CD4-positive, alpha-beta T cell treated with Interleukin-4 for 1 hour (primary cell): ENCODE data around the gene TMUB1.
A peak's percentile ranks its signal among the peaks of the same experiment; 100 is the strongest.

ENCODE experiments used
- DNase-seq, 2 donors: peaks; one replicate each; pipeline ENCODE4 v3.0.0-alpha.2; 2020 to 2022

TMUB1 gene

DNA sequence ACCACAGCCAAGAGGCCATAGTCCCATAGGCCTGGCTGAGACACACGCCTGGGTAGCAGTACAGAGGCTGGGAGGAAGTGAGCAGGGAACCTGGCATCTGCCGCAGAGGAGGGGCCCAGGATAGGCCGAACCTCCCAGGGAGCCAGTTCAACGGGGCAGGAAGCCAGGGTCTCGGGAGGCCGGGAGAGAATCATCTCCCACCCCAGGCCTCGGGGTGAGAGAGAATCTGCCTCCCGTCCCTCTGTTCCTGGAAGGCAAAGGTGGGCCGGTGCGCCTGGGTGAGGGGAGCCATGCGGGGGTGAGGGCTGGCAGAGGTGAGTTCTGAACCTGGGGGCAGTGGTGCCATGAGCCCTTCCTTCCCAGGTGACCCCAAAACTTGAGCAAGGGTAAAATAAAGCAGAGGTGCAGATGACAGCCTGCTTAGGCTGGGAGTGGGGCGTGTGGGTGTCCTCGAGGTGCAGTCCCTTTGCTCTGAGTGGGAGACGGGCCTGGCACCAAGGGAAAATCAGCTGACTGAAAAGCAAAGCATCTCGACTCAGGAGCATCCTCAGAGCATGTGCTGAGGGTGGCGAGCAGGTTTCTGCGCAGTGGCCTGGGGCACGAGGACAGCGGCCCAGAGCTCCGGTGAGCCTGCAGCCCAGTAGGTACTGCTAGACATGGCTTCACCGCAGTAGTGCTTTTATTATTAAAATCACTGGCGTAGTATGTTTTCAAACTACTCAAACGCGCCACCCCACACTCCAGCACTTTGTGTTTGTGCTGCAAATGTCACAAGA is 18.5 kb upstream of the TMUB1 start:
- DNase-seq: no peak

- no peak for DNase-seq
Observed at GRCh38 chr7:151100921-151101320, 17.6 kb upstream of the TMUB1 start.

DNA sequence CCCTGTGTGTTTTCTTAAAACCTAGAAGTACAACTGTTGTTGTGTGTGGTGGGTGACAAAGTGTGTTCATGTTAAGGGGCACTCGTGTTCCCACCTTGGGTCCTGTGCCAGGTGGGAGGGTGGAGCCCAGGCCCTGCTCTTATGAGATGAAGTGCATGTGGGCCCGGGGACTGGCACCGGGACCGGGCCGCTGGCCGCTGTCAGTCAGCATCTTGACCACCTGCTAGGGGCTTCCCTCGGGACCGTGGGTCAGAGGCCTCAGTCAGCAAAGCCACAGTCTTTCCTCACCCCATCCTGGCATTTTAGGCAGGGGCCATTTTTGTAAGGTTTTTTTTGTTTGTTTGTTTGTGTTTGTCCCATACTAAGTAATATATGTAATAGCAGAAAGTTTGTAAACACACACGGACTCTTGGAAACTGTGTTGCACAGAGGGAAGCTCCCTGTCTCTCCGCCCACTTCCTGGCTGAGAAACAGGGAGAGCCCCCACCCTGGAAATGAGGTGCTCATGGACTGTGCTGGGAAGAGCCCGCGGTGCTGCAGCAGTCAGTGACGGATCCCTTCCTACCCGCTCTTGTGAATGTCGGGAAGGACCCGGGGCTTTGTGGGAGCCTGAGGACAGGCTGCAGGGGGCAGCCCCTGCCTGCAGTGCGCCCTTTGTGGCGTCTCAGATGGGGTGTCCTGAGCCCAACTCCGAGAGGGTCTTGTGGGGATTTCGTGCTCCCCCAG is 16.4 kb upstream of the TMUB1 start:
- DNase-seq: no peak

- DNase-seq: no peak
Observed at GRCh38 chr7:151095828-151096475, 12.7 kb upstream of the TMUB1 start.

- no peak for DNase-seq
Observed at GRCh38 chr7:151095123-151095797, 12.0 kb upstream of the TMUB1 start.

DNA sequence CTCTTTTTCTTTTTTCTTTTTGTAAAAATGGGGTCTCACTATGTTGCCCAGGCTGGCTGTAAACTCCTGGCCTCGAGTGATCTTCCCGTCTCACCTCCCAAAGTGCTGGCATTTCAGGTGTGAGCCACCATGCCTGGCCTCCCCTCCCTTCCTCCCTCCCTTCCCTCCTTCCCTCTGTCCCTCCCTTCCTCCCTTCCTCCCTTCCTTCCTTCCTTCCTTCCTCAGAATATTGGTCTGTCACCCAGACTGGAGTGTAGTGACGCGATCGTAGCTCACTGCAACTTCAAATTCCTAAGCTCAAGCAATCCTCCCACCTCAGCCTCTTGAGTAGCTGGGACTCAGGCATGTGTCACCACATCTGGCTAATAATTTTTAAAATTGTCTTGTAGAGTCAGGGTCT is 11.4 kb upstream of the TMUB1 start:
- no peak for DNase-seq

- DNase-seq: no peak
Observed at GRCh38 chr7:151093748-151094147, 10.5 kb upstream of the TMUB1 start.

- no peak for DNase-seq
Observed at GRCh38 chr7:151091988-151092387, 8.7 kb upstream of the TMUB1 start.

- DNase-seq: no peak
Observed at GRCh38 chr7:151091431-151091830, 8.1 kb upstream of the TMUB1 start.

DNA sequence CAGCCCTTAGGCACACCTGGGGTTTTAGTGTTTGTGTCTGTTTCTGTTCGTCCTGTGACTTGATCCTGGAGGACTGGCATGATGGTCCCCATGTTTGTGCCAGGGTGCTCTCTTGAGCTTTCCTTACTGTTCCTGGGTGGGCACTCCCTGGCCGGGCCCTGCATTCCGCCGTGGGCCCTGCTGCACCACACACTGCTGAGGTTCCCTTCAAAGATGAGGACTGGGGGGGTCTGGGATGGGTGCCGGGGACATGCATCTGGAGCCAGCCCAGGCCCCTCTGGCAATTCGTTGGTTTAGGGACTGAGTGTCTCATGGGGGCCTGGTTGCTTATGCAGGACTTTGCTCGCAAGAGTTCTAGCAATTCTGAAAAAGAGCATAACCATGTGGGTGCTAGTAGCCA is 7.7 kb upstream of the TMUB1 start:
- no peak for DNase-seq

GRCh38 chr7:151089893-151090730 is 6.8 kb upstream of the TMUB1 start:
- no peak for DNase-seq

- peak; percentile 19 to 82 for DNase-seq
Observed at GRCh38 chr7:151088856-151089699, 5.8 kb upstream of the TMUB1 start.

GRCh38 chr7:151088019-151088855 is 4.9 kb upstream of the TMUB1 start:
- DNase-seq: no peak

DNA sequence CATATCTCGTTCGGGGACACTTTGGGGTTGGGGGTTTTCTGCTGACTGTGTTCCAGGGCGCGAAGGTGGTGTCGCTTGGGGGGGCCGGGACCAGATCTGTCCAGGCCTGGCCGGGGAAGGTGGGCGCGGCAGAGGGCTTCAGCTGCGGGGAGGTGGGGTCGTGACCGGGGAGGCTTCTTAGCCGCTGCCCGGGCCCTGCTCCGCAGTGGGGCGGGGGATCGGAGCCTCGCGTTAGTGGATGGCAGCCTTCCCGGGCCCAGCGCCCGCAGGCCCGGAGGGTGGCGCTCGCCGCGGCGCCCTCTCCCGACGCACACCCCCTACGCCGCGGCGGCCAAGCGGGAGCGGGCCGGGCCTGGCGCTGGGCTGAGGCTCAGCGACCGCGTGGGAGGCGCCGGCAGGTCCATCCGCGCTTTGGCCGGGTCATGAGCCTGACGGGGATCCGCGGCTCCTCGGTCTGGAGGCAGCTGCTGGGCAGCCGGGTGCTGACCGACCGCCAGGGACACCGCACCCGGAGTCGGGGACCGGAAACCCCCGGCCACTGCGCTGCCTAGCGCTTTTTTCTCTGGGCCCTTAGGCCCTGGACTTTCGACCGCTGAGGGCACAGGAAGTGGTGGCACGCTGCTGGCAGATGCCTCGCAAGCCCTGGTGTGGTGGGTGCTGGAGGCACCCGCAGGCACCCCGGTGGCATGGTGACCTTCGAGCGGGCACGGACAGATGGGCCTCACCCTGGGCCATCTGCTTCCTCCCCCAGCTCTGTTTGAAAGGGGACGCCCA is 4.1 kb upstream of the TMUB1 start:
- peak; percentile 30 to 47 for DNase-seq

DNA sequence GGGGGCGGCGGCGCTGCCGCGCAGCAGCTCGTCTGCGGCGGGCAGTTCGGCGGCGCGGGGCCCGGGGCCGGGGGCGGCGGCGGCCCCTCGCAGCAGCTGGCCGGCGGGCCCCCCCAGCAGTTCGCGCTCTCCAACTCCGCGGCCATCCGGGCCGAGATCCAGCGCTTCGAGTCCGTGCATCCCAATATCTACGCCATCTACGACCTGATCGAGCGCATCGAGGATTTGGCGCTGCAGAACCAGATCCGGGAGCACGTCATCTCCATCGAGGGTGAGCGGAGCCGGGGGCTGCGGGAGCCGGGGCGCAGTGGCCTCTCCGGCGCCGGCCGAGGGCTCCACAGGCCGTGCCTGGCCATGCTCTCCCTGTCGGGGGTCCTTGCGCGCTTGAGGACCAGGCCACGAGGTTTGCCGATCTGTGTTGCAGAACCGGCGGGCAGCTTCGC is 3.5 kb upstream of the TMUB1 start:
- DNase-seq: no peak

DNA sequence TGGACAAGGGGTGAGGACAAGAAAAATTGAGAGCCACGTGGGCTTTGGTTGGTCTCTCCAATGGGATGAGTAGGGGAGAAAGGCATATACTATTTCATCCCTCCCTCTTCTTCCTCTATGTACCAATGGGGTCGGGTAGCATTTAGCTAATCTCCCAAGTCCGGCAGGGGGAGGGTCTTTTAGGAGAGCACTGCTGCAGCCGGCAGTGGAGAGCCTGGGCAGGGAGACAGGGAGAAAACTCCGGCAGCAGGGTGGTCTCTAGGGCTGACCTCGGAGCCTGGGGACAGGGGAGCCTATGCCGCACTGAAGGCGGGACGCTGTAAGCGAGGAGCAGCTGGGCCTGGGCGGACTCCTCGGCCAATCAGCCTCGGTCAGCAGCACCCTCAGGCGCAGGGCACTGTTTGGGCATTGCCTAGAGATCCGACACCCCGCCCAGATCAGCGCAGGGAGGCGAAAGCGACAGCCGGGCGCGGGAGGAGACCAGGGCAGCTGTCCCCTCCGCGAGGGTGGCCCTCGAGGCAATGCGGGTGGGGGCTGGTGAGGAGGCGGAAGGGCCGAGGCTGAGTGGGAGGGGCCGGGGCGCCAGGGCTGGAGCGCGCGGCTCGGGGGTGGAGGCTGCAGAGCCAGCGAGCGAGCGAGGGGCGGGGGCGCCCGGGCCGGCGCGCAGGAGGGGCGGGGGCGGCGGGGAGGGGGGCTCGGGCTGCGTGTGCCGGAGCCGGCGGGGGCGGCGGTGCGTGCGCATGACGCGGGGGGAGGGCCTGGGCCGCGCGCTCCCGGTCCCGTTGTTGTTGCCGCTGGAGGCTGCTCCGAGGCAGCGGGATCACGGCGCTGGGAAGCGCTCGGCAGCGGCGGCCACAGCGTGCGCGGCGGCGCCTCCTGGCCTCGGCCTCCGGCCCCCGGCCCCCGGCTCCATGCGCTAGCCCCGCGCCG is 2.7 kb upstream of the TMUB1 start, which contains the start of gene AGAP3:
Gene AGAP3, plus strand, starts transcription at position 785 of the 930 bp plus-strand sequence. CDS start 267 bp downstream, outside the sequence.
- peak; percentile 57 to 64 for DNase-seq

GRCh38 chr7:151085329-151085690 is 2.0 kb upstream of the TMUB1 start:
- no peak for DNase-seq

DNA sequence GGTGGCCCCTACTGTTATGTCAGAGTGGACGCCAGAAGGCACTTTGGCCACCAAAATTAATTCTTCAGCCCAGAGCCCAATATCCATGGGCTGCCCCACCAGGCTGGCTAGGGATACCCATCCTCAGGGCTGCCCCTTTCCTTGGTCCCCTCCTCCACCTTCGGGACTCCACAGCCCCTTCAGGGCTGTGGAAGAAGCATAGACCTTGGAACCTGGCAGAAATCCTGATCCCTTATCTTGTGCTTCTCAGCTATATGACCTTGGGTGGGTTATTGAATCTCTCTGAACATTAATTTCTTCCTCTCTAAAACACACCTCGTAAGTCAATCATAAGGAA is 499 bp upstream of the TMUB1 start:
- no peak for DNase-seq
